Activated naive CD4-positive, alpha-beta T cell (primary cell): ENCODE measurements around the gene IRGC.

Experiments used
- DNase-seq, 4 experiments: peaks; one replicate each; lab custom pipeline; 2025; lab: John Stamatoyannopoulos, UW

The IRGC gene

GRCh38 chr19:43724896-43725295 lies 9.0 kb downstream of the IRGC start:
- DNase-seq = no peak

GRCh38 chr19:43725468-43725867 lies 9.6 kb downstream of the IRGC start:
- no peak for DNase-seq

- no peak for DNase-seq
Measured at GRCh38 chr19:43726736-43727592, 11.1 kb downstream of the IRGC start.

GRCh38 chr19:43727593-43727853 lies 11.6 kb downstream of the IRGC start:
- DNase-seq = no peak

GRCh38 chr19:43729919-43730318 lies 14.0 kb downstream of the IRGC start:
- no peak for DNase-seq

- no peak for DNase-seq
Measured at GRCh38 chr19:43731346-43731745, 15.5 kb downstream of the IRGC start.

- DNase-seq = no peak
Measured at GRCh38 chr19:43731846-43732245, 16.0 kb downstream of the IRGC start.

GRCh38 chr19:43735013-43735412 lies 19.1 kb downstream of the IRGC start:
- DNase-seq = no peak

GRCh38 chr19:43735957-43736356 lies 20.1 kb downstream of the IRGC start:
- DNase-seq = no peak

- DNase-seq = no peak
Measured at GRCh38 chr19:43738780-43739211, 22.9 kb downstream of the IRGC start.

GRCh38 chr19:43739439-43740235 lies 23.8 kb downstream of the IRGC start:
- no peak for DNase-seq

GRCh38 chr19:43741075-43741825 lies 25.4 kb downstream of the IRGC start:
- DNase-seq = no peak

GRCh38 chr19:43743059-43743458 lies 27.2 kb downstream of the IRGC start:
- DNase-seq = no peak

- no peak for DNase-seq
Measured at GRCh38 chr19:43747557-43748204, 31.8 kb downstream of the IRGC start.

GRCh38 chr19:43748205-43748594 lies 32.3 kb downstream of the IRGC start:
- no peak for DNase-seq

GRCh38 chr19:43748685-43749084 lies 32.8 kb downstream of the IRGC start:
- no peak for DNase-seq

GRCh38 chr19:43749152-43749551 lies 33.3 kb downstream of the IRGC start:
- no peak for DNase-seq

- DNase-seq = no peak
Measured at GRCh38 chr19:43749898-43750297, 34.0 kb downstream of the IRGC start.

GRCh38 chr19:43751466-43752220 lies 35.8 kb downstream of the IRGC start:
- DNase-seq = no peak

GRCh38 chr19:43752287-43752875 lies 36.5 kb downstream of the IRGC start:
- DNase-seq = no peak

GRCh38 chr19:43754253-43754502 lies 38.3 kb downstream of the IRGC start:
- no peak for DNase-seq
